Endothelial cell of umbilical vein (primary cell): ENCODE measurements around the gene PHKA2. TPM values are rescaled to one million over a fixed set of nuclear protein-coding genes. Genes with fewer than 3 reads are reported as not detected.

Experiments
- BruUV-seq: library from RNA; stranded (reverse); fragments of 400-500 nt; replicated peaks from 2 replicates; lab custom pipeline; 2021; lab: Mats Ljungman, UMichigan
- CTCF ChIA-PET: fragments of 300-600, 350-600 bp; sonication (Branson Sonifier 250); formaldehyde crosslinking; loops from one replicate; lab custom pipeline; 2021; ENCODE audit warnings: antibody characterized with exemption, inconsistent platforms; lab: Charles Lee
- POLR2A ChIA-PET: fragments of 300-600, 350-600 bp; sonication (Branson Sonifier 250); formaldehyde crosslinking; loops from one replicate; lab custom pipeline; 2021; ENCODE audit warnings: antibody characterized with exemption, inconsistent platforms; lab: Charles Lee
- DNase-seq: peaks from one replicate; pipeline ENCODE4 v3.0.0-alpha.2; 2011; ENCODE audit warnings: low read depth, low spot score
- FAIRE-seq: peaks from 2 replicates; lab custom pipeline; 2011; peaks lifted over from hg19 to GRCh38; lab: Jason Lieb, UNC
- H2AFZ ChIP-seq: 2 replicates; pipeline ENCODE4 v1.6.0; 2012; ENCODE audit warnings: low read depth, low read length, control low read depth, inconsistent platforms
- H3K27ac ChIP-seq: 2 replicates; pipeline ENCODE4 v1.5.1; 2011; ENCODE audit warnings: low read depth, mild to moderate bottlenecking, control low read depth, low read length, moderate library complexity; ENCODE audit not compliant: insufficient read depth
- H3K27me3 ChIP-seq, 2 experiments: 2 replicates each; pipeline versions ENCODE4 v1.6.0 to v1.6.1; 2011; ENCODE audit warnings: low read length in 2 of 2, mixed read lengths in 1 of 2; ENCODE audit not compliant: control insufficient read depth in 2 of 2, insufficient read depth in 2 of 2
- H3K36me3 ChIP-seq, 2 experiments: 2 replicates in 1 of 2; 3 replicates in 1 of 2; pipeline ENCODE4 v1.5.1; 2011; ENCODE audit warnings: low read length in 2 of 2, mild to moderate bottlenecking in 1 of 2, moderate library complexity in 1 of 2; ENCODE audit not compliant: control insufficient read depth in 2 of 2, insufficient read depth in 2 of 2; ENCODE audit errors: extremely low read depth in 1 of 2
- H3K4me1 ChIP-seq: 3 replicates; pipeline ENCODE4 v1.5.1; 2011; ENCODE audit warnings: mild to moderate bottlenecking, low read length; ENCODE audit not compliant: control insufficient read depth, insufficient read depth; ENCODE audit errors: extremely low read depth
- H3K4me2 ChIP-seq: 2 replicates; pipeline ENCODE4 v1.6.1; 2011; ENCODE audit warnings: low read length, control low read depth, mixed read lengths; ENCODE audit not compliant: insufficient read depth
- H3K4me3 ChIP-seq, 3 experiments: fragments of 200-600 bp in 1 of 3; sonication (generic), shearing (Covaris generic) in 1 of 3; replicated peaks in 1 of 3; 2 replicates each; pipeline ENCODE4 v1.5.1; 2011 to 2016; ENCODE audit warnings: control low read depth in 3 of 3, low read length in 3 of 3, mild to moderate bottlenecking in 2 of 3, inconsistent platforms in 1 of 3, low read depth in 1 of 3, moderate library complexity in 1 of 3; ENCODE audit not compliant: insufficient read depth in 1 of 3
- H3K79me2 ChIP-seq: 2 replicates; pipeline ENCODE4 v1.6.0; 2012; ENCODE audit warnings: low read length, inconsistent platforms; ENCODE audit not compliant: control insufficient read depth, insufficient read depth
- H3K9ac ChIP-seq: replicated peaks from 2 replicates; pipeline ENCODE3; 2011; ENCODE audit warnings: low read length, control low read depth; ENCODE audit not compliant: insufficient read depth; ENCODE audit errors: extremely low read depth
- H3K9me1 ChIP-seq: replicated peaks from 3 replicates; pipeline ENCODE4 v1.6.0; 2011; ENCODE audit warnings: mild to moderate bottlenecking, low read length; ENCODE audit not compliant: control insufficient read depth, insufficient read depth; ENCODE audit errors: extremely low read depth
- H3K9me3 ChIP-seq: replicated peaks from 2 replicates; pipeline ENCODE4 v1.5.1; 2012; ENCODE audit warnings: low read length, inconsistent platforms; ENCODE audit not compliant: control insufficient read depth, insufficient read depth
- H4K20me1 ChIP-seq: replicated peaks from 2 replicates; pipeline ENCODE3; 2011; ENCODE audit warnings: mild to moderate bottlenecking, low read length; ENCODE audit not compliant: control insufficient read depth, insufficient read depth; ENCODE audit errors: extremely low read depth
- CTCF ChIP-seq, 2 donors: IDR thresholded peaks; 1 replicate in 1 of 2; 2 replicates in 1 of 2; pipeline ENCODE4 v1.5.1; 2011; ENCODE audit warnings: low read length in 2 of 2, mild to moderate bottlenecking in 2 of 2, moderate library complexity in 2 of 2, control low read depth in 1 of 2, inconsistent platforms in 1 of 2, low read depth in 1 of 2; ENCODE audit not compliant: insufficient read depth in 1 of 2; ENCODE audit errors: extremely low read depth in 1 of 2
- EZH2 ChIP-seq: IDR thresholded peaks from 2 replicates; pipeline ENCODE4 v1.6.1; 2012; ENCODE audit warnings: borderline replicate concordance, low read depth, mild to moderate bottlenecking, moderate library complexity, low read length, inconsistent platforms; ENCODE audit not compliant: severe bottlenecking
- FOS ChIP-seq: IDR thresholded peaks from 2 replicates; pipeline ENCODE4 v1.6.1; 2011; ENCODE audit warnings: mild to moderate bottlenecking, low read length, moderate library complexity, borderline replicate concordance; ENCODE audit not compliant: insufficient read depth
- GATA2 ChIP-seq: IDR thresholded peaks from 2 replicates; pipeline ENCODE4 v1.7.0; 2011; ENCODE audit warnings: low read depth, mild to moderate bottlenecking, moderate library complexity, mixed read lengths, low read length; ENCODE audit not compliant: insufficient read length, insufficient read depth
- JUN ChIP-seq: IDR thresholded peaks from 2 replicates; pipeline ENCODE4 v1.6.1; 2011; ENCODE audit warnings: borderline replicate concordance, low read depth; ENCODE audit not compliant: insufficient read length, insufficient read depth
- MAX ChIP-seq: IDR thresholded peaks from 2 replicates; pipeline ENCODE4 v1.6.1; 2011; ENCODE audit not compliant: insufficient read depth, insufficient read length
- MYC ChIP-seq: IDR thresholded peaks from one replicate; pipeline ENCODE4 v1.6.1; 2011; ENCODE audit warnings: mild to moderate bottlenecking, low read depth, low read length
- POLR2A ChIP-seq: IDR thresholded peaks from 2 replicates; pipeline ENCODE4 v1.6.1; 2012; ENCODE audit warnings: low read depth, mild to moderate bottlenecking, control low read depth, low read length
- POLR2AphosphoS5 ChIP-seq: IDR thresholded peaks from 2 replicates; pipeline ENCODE4 v1.6.1; 2012; ENCODE audit warnings: low read depth, mild to moderate bottlenecking, control low read depth, low read length, moderate library complexity; ENCODE audit not compliant: insufficient read depth
- dilution Hi-C: fragments of 300-500 bp; cut with MboI; formaldehyde crosslinking; loops from one replicate; pipeline ENCODE4 v1.15.0; 2019; ENCODE audit warnings: low sequenced_read_pairs; ENCODE audit not compliant: extremely low pct_ligation_motif_present
- intact Hi-C: fragments of 100-400 bp; cut with micrococcal nuclease; formaldehyde crosslinking; loops from one replicate; pipeline ENCODE4 v1.10.0; 2022
- polyA plus RNA-seq, 4 experiments: library from polyadenylated mRNA; depleted of rRNA in 3 of 4; stranded (reverse) in 3 of 4; unstranded in 1 of 4; fragments of >200 nt; gene quantifications; 2 replicates each; pipeline versions ENCODE4 v1.2.1 to v1.2.3, GENCODE V29; 2011 to 2012; ENCODE audit warnings: missing spikeins in 1 of 4
- total RNA-seq: library from RNA; stranded (reverse); gene quantifications from 2 replicates; pipeline ENCODE4 v1.2.3, GENCODE V29; 2021

Gene PHKA2
- total and polyA plus RNA-seq, 2 donors (not counting 3 experiments of a cell fraction or from before 2014, with no cell fraction given), result 16.7 to 17.1 TPM

- DNase-seq, result no peak
- Histone ChIP-seq H4K20me1 (no peaks in the 10 kb centered on the region), H3K27me3 (no peaks in the 10 kb centered on the region), H3K27ac (no peak overlapping the region), H3K36me3 (no peaks in the 10 kb centered on the region), H3K9me3 (no peaks in the 10 kb centered on the region), H3K4me1 (no peaks in the 10 kb centered on the region), H3K79me2 (no peaks in the 10 kb centered on the region), H3K4me3 (no peak overlapping the region), H3K4me2 (no peak overlapping the region), H3K9me1 (no peaks in the 10 kb centered on the region), H3K9ac (no peak overlapping the region), H2AFZ (no peak overlapping the region)
- TF ChIP-seq MAX (no peak), FOS (no peak), POLR2AphosphoS5 (no peak), GATA2 (no peak), MYC (no peak), JUN (no peak), EZH2 (no peak), POLR2A (no peak), CTCF (IDR thresholded peaks at IDR 0.05; ENCODE audit: extremely low read depth in 1 of 2, insufficient read depth in 1 of 2, low read depth in 1 of 2, low read length in 2 of 2) (no peak)
- ChIA-PET CTCF (no interaction called here), POLR2A (no interaction called here)
- dilution Hi-C loops, result no loop called here
- no peak for FAIRE-seq
- intact Hi-C loops, result no loop called here
- no TSS peak for BruUV-seq
Measured at GRCh38 chrX:18920079-18920478, 63.8 kb downstream of the PHKA2 start.
